BE2C (cell line): ENCODE results near the gene TCTN1.
A peak's percentile ranks its signal among the peaks of the same experiment; 100 is the strongest.

Experiments used
- DNase-seq: peaks from one replicate; pipeline ENCODE4 v3.0.0-alpha.2; 2020
- H3K27me3 ChIP-seq: fragments of 250-450 bp; sonication (Bioruptor Pico); 2 replicates; pipeline ENCODE4 v1.5.1; 2020; ENCODE audit warnings: mild to moderate bottlenecking
- H3K36me3 ChIP-seq: fragments of 250-450 bp; sonication (Bioruptor Pico); 2 replicates; pipeline ENCODE4 v1.5.1; 2020; ENCODE audit warnings: mild to moderate bottlenecking
- H3K4me1 ChIP-seq: fragments of 250-450 bp; sonication (Bioruptor Pico); 2 replicates; pipeline ENCODE4 v1.5.1; 2020
- H3K4me3 ChIP-seq: 2 replicates; pipeline ENCODE4 v1.5.1; 2011; ENCODE audit warnings: low read depth, low read length
- H3K9me3 ChIP-seq: fragments of 250-450 bp; sonication (Bioruptor Pico); 2 replicates; pipeline ENCODE4 v1.5.1; 2020
- TF ChIP-seq, protein P1 (sequence below): IDR thresholded peaks from 2 replicates; pipeline ENCODE4 v1.5.1; 2012; ENCODE audit warnings: mild to moderate bottlenecking, low read depth, low read length

The TCTN1 gene

DNA sequence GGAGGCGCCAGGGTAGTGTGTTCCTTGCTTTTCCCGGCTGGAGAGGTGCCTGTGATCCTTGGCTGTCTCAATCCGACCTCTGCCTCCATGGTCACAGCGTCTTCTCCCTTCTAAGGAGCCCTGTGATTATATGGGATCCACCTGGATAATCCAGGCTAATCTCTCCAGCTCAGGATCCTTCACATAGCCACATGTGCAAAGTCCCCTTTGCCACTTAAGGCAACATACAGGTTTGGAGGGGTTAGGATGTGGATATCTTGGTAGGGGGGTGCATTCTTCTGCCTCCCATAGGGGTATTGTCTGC, 76.2 kb downstream of the TCTN1 start:
- DNase-seq: no peak
- Histone ChIP-seq H3K9me3 (no peaks in the 10 kb centered on the region), H3K4me1 (peaks cover 10% of the 10 kb centered on the region), H3K27me3 (no peaks in the 10 kb centered on the region), H3K4me3 (no peak overlapping the region), H3K36me3 (no peaks in the 10 kb centered on the region)
- TF ChIP-seq, protein P1, sequence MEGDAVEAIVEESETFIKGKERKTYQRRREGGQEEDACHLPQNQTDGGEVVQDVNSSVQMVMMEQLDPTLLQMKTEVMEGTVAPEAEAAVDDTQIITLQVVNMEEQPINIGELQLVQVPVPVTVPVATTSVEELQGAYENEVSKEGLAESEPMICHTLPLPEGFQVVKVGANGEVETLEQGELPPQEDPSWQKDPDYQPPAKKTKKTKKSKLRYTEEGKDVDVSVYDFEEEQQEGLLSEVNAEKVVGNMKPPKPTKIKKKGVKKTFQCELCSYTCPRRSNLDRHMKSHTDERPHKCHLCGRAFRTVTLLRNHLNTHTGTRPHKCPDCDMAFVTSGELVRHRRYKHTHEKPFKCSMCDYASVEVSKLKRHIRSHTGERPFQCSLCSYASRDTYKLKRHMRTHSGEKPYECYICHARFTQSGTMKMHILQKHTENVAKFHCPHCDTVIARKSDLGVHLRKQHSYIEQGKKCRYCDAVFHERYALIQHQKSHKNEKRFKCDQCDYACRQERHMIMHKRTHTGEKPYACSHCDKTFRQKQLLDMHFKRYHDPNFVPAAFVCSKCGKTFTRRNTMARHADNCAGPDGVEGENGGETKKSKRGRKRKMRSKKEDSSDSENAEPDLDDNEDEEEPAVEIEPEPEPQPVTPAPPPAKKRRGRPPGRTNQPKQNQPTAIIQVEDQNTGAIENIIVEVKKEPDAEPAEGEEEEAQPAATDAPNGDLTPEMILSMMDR: no peak

DNA sequence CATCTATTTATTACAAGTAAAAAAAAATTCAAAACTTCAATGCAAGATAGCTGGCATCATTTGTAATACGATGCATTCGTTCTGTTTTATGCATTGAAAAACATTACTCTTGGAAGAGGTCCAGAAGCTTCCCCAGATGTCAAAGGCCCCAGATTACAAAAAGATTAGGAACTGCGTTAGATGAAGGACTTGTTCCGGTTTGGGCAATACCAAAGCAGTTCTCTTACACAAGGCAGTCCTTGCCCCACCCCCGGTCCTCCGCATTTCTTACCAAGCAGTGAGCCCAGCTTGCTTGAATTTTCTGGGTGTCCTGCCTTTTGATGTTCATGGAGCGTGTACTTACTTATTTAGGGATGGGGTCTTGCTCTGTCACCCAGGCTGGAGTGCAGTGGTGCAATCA, 79.8 kb downstream of the TCTN1 start:
- DNase-seq: no peak
- H3K36me3 ChIP-seq: no peaks in the 10 kb centered on the region
- peaks cover 12% of the 10 kb centered on the region for H3K4me1 ChIP-seq
- no peaks in the 10 kb centered on the region for H3K9me3 ChIP-seq
- H3K27me3 ChIP-seq: no peaks in the 10 kb centered on the region
- H3K4me3 ChIP-seq: no peak overlapping the region
- TF ChIP-seq, protein P1: no peak

DNA sequence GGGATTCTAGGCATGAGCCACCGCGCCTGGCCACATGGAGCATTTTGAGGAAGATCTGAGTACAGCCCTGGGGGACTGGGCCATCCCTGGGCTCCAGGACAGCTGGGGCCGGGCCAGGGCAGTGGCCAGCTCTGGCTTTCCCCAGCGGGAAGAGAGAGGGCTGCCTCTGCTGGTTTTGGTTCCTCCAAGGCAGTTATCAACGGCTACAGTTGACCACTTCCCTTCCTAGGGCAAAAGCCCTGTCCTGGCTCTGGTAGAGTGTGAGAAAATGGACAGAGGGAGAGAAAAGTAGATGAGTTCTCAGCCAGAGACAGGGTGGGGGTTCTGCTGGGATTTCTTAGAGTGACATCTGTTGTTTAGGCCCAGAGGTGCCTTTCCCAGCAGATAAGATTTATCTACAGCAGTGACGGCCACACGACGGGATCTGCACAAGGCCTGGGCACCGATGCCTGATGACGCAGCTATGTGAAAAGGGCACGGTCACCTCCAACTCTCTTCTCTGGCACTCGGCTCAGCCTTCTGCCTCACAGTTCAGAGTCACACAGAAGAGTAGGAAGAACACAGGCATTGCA, 80.5 kb downstream of the TCTN1 start:
- DNase-seq: peak; percentile 54
- H3K9me3 ChIP-seq: no peaks in the 10 kb centered on the region
- H3K36me3 ChIP-seq: no peaks in the 10 kb centered on the region
- H3K4me1 ChIP-seq: peaks cover 18% of the 10 kb centered on the region
- H3K27me3 ChIP-seq: no peaks in the 10 kb centered on the region
- TF ChIP-seq, protein P1: no peak
- no peak overlapping the region for H3K4me3 ChIP-seq

DNA sequence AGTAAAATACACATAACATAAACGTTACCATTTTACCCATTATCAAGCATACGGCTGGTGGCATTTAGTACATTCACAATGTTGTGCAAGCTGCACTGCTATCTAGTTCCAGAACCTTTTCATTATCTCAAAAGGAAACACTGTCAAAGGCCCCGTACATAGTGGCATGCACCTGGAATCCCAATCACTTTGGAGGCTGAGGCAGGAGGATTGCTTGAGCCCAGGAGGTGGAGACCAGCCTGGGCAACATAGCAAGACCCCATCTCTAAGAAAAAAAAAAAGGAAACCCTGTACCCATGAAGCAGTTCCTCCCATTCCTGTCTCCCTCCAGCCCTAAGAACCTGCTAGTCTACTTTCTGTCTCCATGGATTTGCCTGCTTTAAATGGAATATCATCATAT, 82.4 kb downstream of the TCTN1 start:
- Histone ChIP-seq H3K27me3 (no peaks in the 10 kb centered on the region), H3K9me3 (no peaks in the 10 kb centered on the region), H3K36me3 (no peaks in the 10 kb centered on the region), H3K4me1 (peaks cover 24% of the 10 kb centered on the region), H3K4me3 (no peak overlapping the region)
- no peak for DNase-seq
- TF ChIP-seq, protein P1: no peak

DNA sequence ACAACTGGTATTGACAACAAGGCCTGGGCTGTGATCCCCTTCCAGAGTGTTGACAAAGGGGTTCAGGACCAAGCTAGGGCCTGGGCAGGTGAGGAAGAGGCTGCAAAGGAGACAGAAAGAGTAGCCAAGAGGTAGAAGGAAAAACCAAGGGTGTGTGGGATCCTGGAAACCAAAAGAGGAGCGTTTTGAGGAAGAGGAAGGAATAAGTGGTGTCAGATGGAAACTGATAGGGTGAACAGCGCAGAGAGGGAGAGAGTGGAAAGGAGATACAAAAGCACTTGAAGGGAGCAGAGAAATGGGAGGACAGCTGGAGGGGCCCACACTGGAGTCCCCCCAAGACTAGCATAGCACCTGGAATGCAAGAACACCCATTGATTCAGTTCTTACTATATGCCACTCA, 83.3 kb downstream of the TCTN1 start:
- TF ChIP-seq, protein P1: no peak
- Histone ChIP-seq H3K4me3 (no peak overlapping the region), H3K9me3 (no peaks in the 10 kb centered on the region), H3K27me3 (no peaks in the 10 kb centered on the region), H3K36me3 (no peaks in the 10 kb centered on the region), H3K4me1 (peaks cover 24% of the 10 kb centered on the region)
- DNase-seq: no peak

DNA sequence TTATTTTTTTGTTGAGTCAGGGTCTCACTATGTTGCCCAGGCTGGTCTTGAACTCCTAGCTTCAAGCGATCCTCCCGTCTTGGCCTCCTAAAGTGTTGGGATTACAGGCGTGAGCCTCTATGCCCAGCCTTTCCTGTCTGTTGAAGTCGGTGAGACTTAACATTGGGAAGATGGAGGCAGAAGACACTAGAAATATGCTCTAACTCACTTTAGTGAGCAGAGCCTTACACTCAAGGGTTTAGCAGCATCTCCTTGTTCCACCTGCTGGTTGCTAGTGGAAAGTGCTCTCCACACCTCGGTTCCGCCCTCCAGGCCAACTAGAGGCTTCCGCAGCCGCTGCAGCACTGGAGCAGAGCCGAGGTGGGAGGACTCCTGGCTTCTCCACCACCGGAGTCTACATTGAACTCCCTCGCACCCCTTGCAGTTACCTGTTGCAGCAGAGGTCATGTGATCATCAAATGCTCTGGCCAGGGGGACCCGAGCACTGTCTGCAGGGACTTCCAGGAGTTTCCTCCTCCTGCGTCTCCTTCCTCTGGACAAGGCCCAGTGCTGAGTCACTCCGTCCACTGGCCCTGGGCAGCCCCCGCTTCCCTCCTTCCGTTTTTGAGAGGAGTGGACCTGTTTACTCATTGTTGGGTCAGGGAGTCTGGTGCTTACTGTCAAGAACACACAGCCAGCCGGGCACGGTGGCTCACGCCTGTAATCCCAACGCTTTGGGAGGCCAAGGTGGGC, 84.4 kb downstream of the TCTN1 start:
- DNase-seq: peak; percentile 73
- no peaks in the 10 kb centered on the region for H3K9me3 ChIP-seq
- peaks cover 24% of the 10 kb centered on the region for H3K4me1 ChIP-seq
- H3K4me3 ChIP-seq: no peak overlapping the region
- no peaks in the 10 kb centered on the region for H3K27me3 ChIP-seq
- no peaks in the 10 kb centered on the region for H3K36me3 ChIP-seq
- TF ChIP-seq, protein P1: peak; percentile 78
